K562 (cell line): ENCODE measurements around the gene DNER. TPM values are rescaled to one million over a fixed set of nuclear protein-coding genes. Genes with fewer than 3 reads are reported as not detected.

Experiments
- ATAC-seq: fragments of 200-7000 bp; cut with Tn5 transposase; 3 replicates; pipeline ENCODE4 v1.9.1; 2020; ENCODE audit warnings: moderate library complexity
- BruUV-seq: library from RNA; stranded (reverse); fragments of 400-500 nt; replicated peaks from 2 replicates; lab custom pipeline; 2021; lab: Mats Ljungman, UMichigan
- CTCF ChIA-PET: fragments of 300-600 bp; formaldehyde crosslinking; extraction: SDS; loops from one replicate; lab custom pipeline; 2021; ENCODE audit warnings: low intra/inter-chr PET ratio; lab: Yijun Ruan, JAX
- POLR2A ChIA-PET: fragments of 300-600, 350-650 bp; sonication (Branson Sonifier 250); formaldehyde crosslinking; extraction: SDS; loops from one replicate; lab custom pipeline; 2021; ENCODE audit warnings: antibody characterized with exemption, inconsistent platforms; lab: Yijun Ruan, JAX
- DNase-seq, 4 experiments: peaks; one replicate each; pipeline versions ENCODE4 v3.0.0 to v3.0.0-alpha.2; 2011 to 2018; ENCODE audit warnings: low spot score in 3 of 4, mixed read lengths in 3 of 4; ENCODE audit errors: extremely low read depth in 1 of 4
- FAIRE-seq: peaks from 2 replicates; lab custom pipeline; 2011; peaks lifted over from hg19 to GRCh38; lab: Jason Lieb, UNC
- H2AFZ ChIP-seq: 2 replicates; pipeline ENCODE4 v1.6.0; 2011; ENCODE audit warnings: low read depth, low read length, control low read depth, inconsistent platforms
- H3K27ac ChIP-seq: fragments of 200-600 bp; 3 replicates; pipeline ENCODE4 v1.8.0; 2011; ENCODE audit warnings: low read depth, mild to moderate bottlenecking, control low read depth, inconsistent platforms, low read length, moderate library complexity, mixed read lengths; ENCODE audit errors: extremely low read depth
- H3K27me3 ChIP-seq, 2 experiments: fragments of 300-600 bp in 1 of 2; 2 replicates in 1 of 2; 3 replicates in 1 of 2; pipeline versions ENCODE4 v1.6.0 to v1.8.0; 2011; ENCODE audit warnings: inconsistent platforms in 2 of 2, low read length in 2 of 2, mild to moderate bottlenecking in 1 of 2, mixed read lengths in 1 of 2, moderate library complexity in 1 of 2; ENCODE audit not compliant: control insufficient read depth in 2 of 2, insufficient read depth in 2 of 2
- H3K36me3 ChIP-seq: fragments of 300-600 bp; 3 replicates; pipeline ENCODE4 v1.8.0; 2011; ENCODE audit warnings: mild to moderate bottlenecking, low read length, inconsistent platforms; ENCODE audit not compliant: control insufficient read depth, insufficient read depth
- H3K4me1 ChIP-seq, 2 experiments: fragments of 200-600 bp in 1 of 2; replicated peaks in 1 of 2; 2 replicates in 1 of 2; 3 replicates in 1 of 2; pipeline versions ENCODE4 v1.5.1 to v1.8.0; 2011; ENCODE audit warnings: inconsistent platforms in 2 of 2, low read length in 2 of 2, mild to moderate bottlenecking in 1 of 2, mixed read lengths in 1 of 2, moderate library complexity in 1 of 2; ENCODE audit not compliant: control insufficient read depth in 2 of 2, insufficient read depth in 2 of 2
- H3K4me2 ChIP-seq: 2 replicates; pipeline ENCODE4 v1.6.1; 2011; ENCODE audit warnings: low read length, control low read depth, inconsistent platforms, mixed read lengths; ENCODE audit not compliant: insufficient read depth
- H3K4me3 ChIP-seq: fragments of 200-600 bp; sonication (generic), shearing (Covaris generic); 2 replicates; pipeline ENCODE4 v1.5.1; 2016; ENCODE audit warnings: control low read depth, inconsistent platforms
- H3K79me2 ChIP-seq: fragments of 200-600 bp; 3 replicates; pipeline ENCODE4 v1.8.0; 2011; ENCODE audit warnings: low read length, inconsistent platforms; ENCODE audit not compliant: control insufficient read depth, insufficient read depth
- H3K9ac ChIP-seq, 2 experiments: 2 replicates each; pipeline versions ENCODE4 v1.6.0 to v1.6.1; 2011; ENCODE audit warnings: low read depth in 2 of 2, low read length in 2 of 2, control low read depth in 1 of 2, inconsistent platforms in 1 of 2, mild to moderate bottlenecking in 1 of 2, mixed read lengths in 1 of 2; ENCODE audit not compliant: insufficient read depth in 1 of 2
- H3K9me1 ChIP-seq: one replicate; pipeline ENCODE4 v1.6.0; 2011; ENCODE audit warnings: inconsistent platforms, mild to moderate bottlenecking, low read length, moderate library complexity; ENCODE audit not compliant: control insufficient read depth, insufficient read depth
- H3K9me3 ChIP-seq: replicated peaks from 2 replicates; pipeline ENCODE4 v1.5.1; 2011; ENCODE audit warnings: low read depth, low read length, inconsistent platforms; ENCODE audit not compliant: control insufficient read depth, insufficient read depth
- H4K20me1 ChIP-seq: replicated peaks from 2 replicates; pipeline ENCODE4 v1.6.1; 2011; ENCODE audit warnings: low read length, inconsistent platforms, mixed read lengths; ENCODE audit not compliant: control insufficient read depth, insufficient read depth
- CREBBP ChIP-seq: IDR thresholded peaks from one replicate; pipeline ENCODE4 v1.6.1; 2012; ENCODE audit warnings: low read depth, mild to moderate bottlenecking, control low read depth, inconsistent platforms, low read length
- ETV1 ChIP-seq: fragments of 450-650 bp; conservative IDR thresholded peaks from 2 replicates; pipeline ENCODE4 v1.6.1; 2016; ENCODE audit warnings: missing genetic modification characterization, control low read depth, low read depth, missing compliant biosample characterization
- GATAD2A ChIP-seq: fragments of 450-650 bp; IDR thresholded peaks from 2 replicates; pipeline ENCODE4 v1.6.1; 2017
- MECOM ChIP-seq: fragments of 250-450 bp; sonication (Bioruptor Pico); IDR thresholded peaks from 2 replicates; pipeline ENCODE4 v1.8.0; 2022; ENCODE audit warnings: inconsistent platforms
- NFATC3 ChIP-seq: fragments of 450-650 bp; IDR thresholded peaks from 2 replicates; pipeline ENCODE4 v1.6.1; 2017; ENCODE audit warnings: mild to moderate bottlenecking
- NFE2 ChIP-seq: IDR thresholded peaks from 2 replicates; pipeline ENCODE4 v1.6.1; 2014; ENCODE audit warnings: antibody characterized with exemption, low read depth
- SIX5 ChIP-seq, 2 experiments: IDR thresholded peaks; 2 replicates each; pipeline ENCODE4 v1.6.1; 2011; ENCODE audit warnings: low read length in 2 of 2, borderline replicate concordance in 1 of 2, low read depth in 1 of 2, mild to moderate bottlenecking in 1 of 2, moderate library complexity in 1 of 2; ENCODE audit not compliant: insufficient read depth in 1 of 2
- WGBS: fragments of 100-300 bp; shearing (Covaris generic); methylation state at CpG from one replicate; pipeline ENCODE4 v1.1.6; 2016; ENCODE audit warnings: low coverage, mixed read lengths; ENCODE audit not compliant: insufficient coverage; ENCODE audit errors: missing lambda C conversion rate; 5-methylcytosine and 5-hydroxymethylcytosine counted together
- in situ Hi-C: fragments of 300-500 bp; cut with MboI; formaldehyde crosslinking; loops from 4 replicates; pipeline ENCODE4 v1.15.0; 2018; ENCODE audit warnings: inconsistent platforms, mixed read lengths
- intact Hi-C: fragments of 100-400 bp; cut with micrococcal nuclease; formaldehyde crosslinking; loops from 2 replicates; pipeline ENCODE4 v1.14.2; 2022
- polyA plus RNA-seq, 8 experiments: library from polyadenylated mRNA; depleted of rRNA in 4 of 8; stranded (reverse) in 5 of 8; unstranded in 3 of 8; fragments of >200 nt; fragmentation: Nextera tagmentation in 2 of 8; fragmentation: Illumina TruSeq in 1 of 8; extraction: Ambion mirVana in 2 of 8; extraction: Trizol in 1 of 8; gene quantifications; 2 replicates each; pipeline versions ENCODE4 v1.2.1 to v1.2.3, GENCODE V29; 2011 to 2014; ENCODE audit warnings: inconsistent platforms in 1 of 8, missing spikeins in 1 of 8
- total RNA-seq, 7 experiments: library from RNA; depleted of rRNA in 6 of 7; stranded (reverse); fragments of >200 nt in 6 of 7; fragmentation: Illumina TruSeq in 2 of 7; extraction: Trizol in 2 of 7; gene quantifications; 2 replicates each; pipeline versions ENCODE4 v1.2.1 to v1.2.3, GENCODE V29; 2011 to 2021; ENCODE audit warnings: low replicate concordance in 1 of 7
- TF ChIP-seq, protein P1 (sequence below): sonication (generic); formaldehyde crosslinking; IDR thresholded peaks from 2 replicates; pipeline ENCODE4 v1.8.0; 2022; ENCODE audit warnings: mild to moderate bottlenecking, missing genetic modification reagents
- TF ChIP-seq, protein P2 (sequence below): fragments of 450-650 bp; IDR thresholded peaks from 2 replicates; pipeline ENCODE4 v1.6.1; 2017; ENCODE audit warnings: antibody characterized with exemption, mild to moderate bottlenecking
- TF ChIP-seq, protein P3 (sequence below), 2 experiments: fragments of 450-650 bp; formaldehyde crosslinking in 1 of 2; IDR thresholded peaks; 2 replicates each; pipeline versions ENCODE4 v1.4.0 to v1.6.1; 2014 to 2020; ENCODE audit warnings: mild to moderate bottlenecking in 2 of 2, borderline replicate concordance in 1 of 2, low read depth in 1 of 2

The DNER gene
- total and polyA plus RNA-seq, 9 of the 15 experiments (the other 6 are each of a cell fraction or from before 2014, with no cell fraction given), result not detected

DNA sequence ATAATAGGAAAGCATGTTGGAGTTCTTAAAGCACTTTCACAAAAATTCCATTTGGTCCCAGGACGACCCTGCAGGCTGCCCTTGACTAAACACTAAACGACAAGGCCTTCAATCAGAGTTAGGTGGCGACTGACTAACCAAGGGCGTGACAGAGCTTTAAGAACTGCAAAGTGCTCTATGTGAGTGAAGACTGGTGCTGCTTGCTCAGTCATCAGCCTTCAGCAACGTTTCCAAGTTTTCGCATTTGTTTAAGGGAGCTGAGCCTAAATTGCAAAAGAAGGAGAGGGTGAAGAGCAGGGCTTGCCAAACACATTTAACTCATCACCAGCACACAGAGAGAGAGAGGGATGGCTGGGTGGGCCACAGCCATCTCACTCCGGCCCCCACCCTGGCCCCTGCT is 238.6 kb downstream of the DNER start:
- BruUV-seq, result no TSS peak
- Histone ChIP-seq H3K27ac (no peak overlapping the region), H3K9me3 (no peaks in the 10 kb centered on the region), H3K9me1 (no peaks in the 10 kb centered on the region), H3K36me3 (no peaks in the 10 kb centered on the region), H3K79me2 (no peaks in the 10 kb centered on the region), H3K4me2 (no peak overlapping the region), H2AFZ (no peak overlapping the region), H3K4me1 (no peaks in the 10 kb centered on the region), H4K20me1 (no peaks in the 10 kb centered on the region), H3K4me3 (no peak overlapping the region), H3K27me3 (no peaks in the 10 kb centered on the region), H3K9ac (no peak overlapping the region)
- 0% methylated on average over 6 of the region's 7 CpGs for WGBS
- POLR2A ChIA-PET, result interaction anchor here (0.6 kb wide), 1 partner anchor 429 kb away, joined by 3 read pairs; no protein-coding TSS in a partner anchor
- CTCF ChIA-PET, result no interaction called here
- in situ Hi-C loops (no loop called here), intact Hi-C loops (no loop called here)
- ATAC-seq, result no peak
- DNase-seq, result no peak
- no peak for FAIRE-seq
- TF ChIP-seq SIX5 (IDR thresholded peaks at IDR 0.05; ENCODE audit: borderline replicate concordance in 1 of 2, insufficient read depth in 1 of 2, low read depth in 1 of 2, low read length in 2 of 2) (no peak), NFE2 (no peak), CREBBP (no peak), MECOM (CRISPR knock-in tag) (no peak), ETV1 (no peak), NFATC3 (no peak), GATAD2A (no peak)
- TF ChIP-seq, protein P1, sequence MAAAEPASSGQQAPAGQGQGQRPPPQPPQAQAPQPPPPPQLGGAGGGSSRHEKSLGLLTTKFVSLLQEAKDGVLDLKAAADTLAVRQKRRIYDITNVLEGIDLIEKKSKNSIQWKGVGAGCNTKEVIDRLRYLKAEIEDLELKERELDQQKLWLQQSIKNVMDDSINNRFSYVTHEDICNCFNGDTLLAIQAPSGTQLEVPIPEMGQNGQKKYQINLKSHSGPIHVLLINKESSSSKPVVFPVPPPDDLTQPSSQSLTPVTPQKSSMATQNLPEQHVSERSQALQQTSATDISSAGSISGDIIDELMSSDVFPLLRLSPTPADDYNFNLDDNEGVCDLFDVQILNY (CRISPR knock-in tag), result no peak
- TF ChIP-seq, protein P2, sequence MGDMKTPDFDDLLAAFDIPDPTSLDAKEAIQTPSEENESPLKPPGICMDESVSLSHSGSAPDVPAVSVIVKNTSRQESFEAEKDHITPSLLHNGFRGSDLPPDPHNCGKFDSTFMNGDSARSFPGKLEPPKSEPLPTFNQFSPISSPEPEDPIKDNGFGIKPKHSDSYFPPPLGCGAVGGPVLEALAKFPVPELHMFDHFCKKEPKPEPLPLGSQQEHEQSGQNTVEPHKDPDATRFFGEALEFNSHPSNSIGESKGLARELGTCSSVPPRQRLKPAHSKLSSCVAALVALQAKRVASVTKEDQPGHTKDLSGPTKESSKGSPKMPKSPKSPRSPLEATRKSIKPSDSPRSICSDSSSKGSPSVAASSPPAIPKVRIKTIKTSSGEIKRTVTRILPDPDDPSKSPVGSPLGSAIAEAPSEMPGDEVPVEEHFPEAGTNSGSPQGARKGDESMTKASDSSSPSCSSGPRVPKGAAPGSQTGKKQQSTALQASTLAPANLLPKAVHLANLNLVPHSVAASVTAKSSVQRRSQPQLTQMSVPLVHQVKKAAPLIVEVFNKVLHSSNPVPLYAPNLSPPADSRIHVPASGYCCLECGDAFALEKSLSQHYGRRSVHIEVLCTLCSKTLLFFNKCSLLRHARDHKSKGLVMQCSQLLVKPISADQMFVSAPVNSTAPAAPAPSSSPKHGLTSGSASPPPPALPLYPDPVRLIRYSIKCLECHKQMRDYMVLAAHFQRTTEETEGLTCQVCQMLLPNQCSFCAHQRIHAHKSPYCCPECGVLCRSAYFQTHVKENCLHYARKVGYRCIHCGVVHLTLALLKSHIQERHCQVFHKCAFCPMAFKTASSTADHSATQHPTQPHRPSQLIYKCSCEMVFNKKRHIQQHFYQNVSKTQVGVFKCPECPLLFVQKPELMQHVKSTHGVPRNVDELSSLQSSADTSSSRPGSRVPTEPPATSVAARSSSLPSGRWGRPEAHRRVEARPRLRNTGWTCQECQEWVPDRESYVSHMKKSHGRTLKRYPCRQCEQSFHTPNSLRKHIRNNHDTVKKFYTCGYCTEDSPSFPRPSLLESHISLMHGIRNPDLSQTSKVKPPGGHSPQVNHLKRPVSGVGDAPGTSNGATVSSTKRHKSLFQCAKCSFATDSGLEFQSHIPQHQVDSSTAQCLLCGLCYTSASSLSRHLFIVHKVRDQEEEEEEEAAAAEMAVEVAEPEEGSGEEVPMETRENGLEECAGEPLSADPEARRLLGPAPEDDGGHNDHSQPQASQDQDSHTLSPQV, result no peak
- TF ChIP-seq, protein P3, sequence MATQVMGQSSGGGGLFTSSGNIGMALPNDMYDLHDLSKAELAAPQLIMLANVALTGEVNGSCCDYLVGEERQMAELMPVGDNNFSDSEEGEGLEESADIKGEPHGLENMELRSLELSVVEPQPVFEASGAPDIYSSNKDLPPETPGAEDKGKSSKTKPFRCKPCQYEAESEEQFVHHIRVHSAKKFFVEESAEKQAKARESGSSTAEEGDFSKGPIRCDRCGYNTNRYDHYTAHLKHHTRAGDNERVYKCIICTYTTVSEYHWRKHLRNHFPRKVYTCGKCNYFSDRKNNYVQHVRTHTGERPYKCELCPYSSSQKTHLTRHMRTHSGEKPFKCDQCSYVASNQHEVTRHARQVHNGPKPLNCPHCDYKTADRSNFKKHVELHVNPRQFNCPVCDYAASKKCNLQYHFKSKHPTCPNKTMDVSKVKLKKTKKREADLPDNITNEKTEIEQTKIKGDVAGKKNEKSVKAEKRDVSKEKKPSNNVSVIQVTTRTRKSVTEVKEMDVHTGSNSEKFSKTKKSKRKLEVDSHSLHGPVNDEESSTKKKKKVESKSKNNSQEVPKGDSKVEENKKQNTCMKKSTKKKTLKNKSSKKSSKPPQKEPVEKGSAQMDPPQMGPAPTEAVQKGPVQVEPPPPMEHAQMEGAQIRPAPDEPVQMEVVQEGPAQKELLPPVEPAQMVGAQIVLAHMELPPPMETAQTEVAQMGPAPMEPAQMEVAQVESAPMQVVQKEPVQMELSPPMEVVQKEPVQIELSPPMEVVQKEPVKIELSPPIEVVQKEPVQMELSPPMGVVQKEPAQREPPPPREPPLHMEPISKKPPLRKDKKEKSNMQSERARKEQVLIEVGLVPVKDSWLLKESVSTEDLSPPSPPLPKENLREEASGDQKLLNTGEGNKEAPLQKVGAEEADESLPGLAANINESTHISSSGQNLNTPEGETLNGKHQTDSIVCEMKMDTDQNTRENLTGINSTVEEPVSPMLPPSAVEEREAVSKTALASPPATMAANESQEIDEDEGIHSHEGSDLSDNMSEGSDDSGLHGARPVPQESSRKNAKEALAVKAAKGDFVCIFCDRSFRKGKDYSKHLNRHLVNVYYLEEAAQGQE (IDR thresholded peaks at IDR 0.05; ENCODE audit: borderline replicate concordance), result no peak
- TF ChIP-seq, protein P3 (CRISPR knock-in tag; IDR thresholded peaks at IDR 0.05; ENCODE audit: low read depth), result no peak
